Caco-2 (cell line): Measurements from ENCODE around the gene CSNK1G3. TPM values are rescaled to one million over a fixed set of nuclear protein-coding genes. Genes with fewer than 3 reads are reported as not detected.

ENCODE experiments used
- BruUV-seq: library from RNA; stranded (reverse); fragments of 400-500 nt; replicated peaks from 2 replicates; lab custom pipeline; 2021; lab: Mats Ljungman, UMichigan
- CTCF ChIA-PET: fragments of 300-600 bp; sonication (Branson Sonifier 250); formaldehyde crosslinking; loops from one replicate; lab custom pipeline; 2022; ENCODE audit warnings: antibody characterized with exemption; lab: Charles Lee
- POLR2A ChIA-PET: fragments of 300-600 bp; sonication (Branson Sonifier 250); formaldehyde crosslinking; loops from one replicate; lab custom pipeline; 2022; ENCODE audit warnings: antibody characterized with exemption; lab: Charles Lee
- DNase-seq, 2 experiments: peaks; one replicate each; pipeline versions ENCODE4 v3.0.0 to v3.0.0-alpha.2; 2020 to 2022
- H3K27me3 ChIP-seq: replicated peaks from 2 replicates; pipeline ENCODE4 v1.6.0; 2011; ENCODE audit warnings: low read length; ENCODE audit not compliant: control insufficient read depth, insufficient read depth
- H3K36me3 ChIP-seq: 2 replicates; pipeline ENCODE4 v1.5.1; 2011; ENCODE audit warnings: low read length; ENCODE audit not compliant: control insufficient read depth, insufficient read depth
- H3K4me1 ChIP-seq: fragments of 250-450 bp; sonication (Bioruptor Pico); 2 replicates; pipeline ENCODE4 v1.5.1; 2020; ENCODE audit warnings: mild to moderate bottlenecking
- H3K4me3 ChIP-seq: 2 replicates; pipeline ENCODE4 v1.5.1; 2011; ENCODE audit warnings: low read depth, mild to moderate bottlenecking, control low read depth, low read length
- H3K9me3 ChIP-seq: fragments of 250-450 bp; sonication (Bioruptor Pico); 2 replicates; pipeline ENCODE4 v1.5.1; 2020; ENCODE audit warnings: mild to moderate bottlenecking, moderate library complexity
- H3K27ac Mint-ChIP-seq: one replicate; pipeline ENCODE4 v1.8.0; 2022; ENCODE audit warnings: mixed read lengths; ENCODE audit not compliant: unreplicated experiment
- H3K27me3 Mint-ChIP-seq: one replicate; pipeline ENCODE4 v1.8.0; 2022; ENCODE audit warnings: mixed read lengths; ENCODE audit not compliant: insufficient read depth, unreplicated experiment
- H3K36me3 Mint-ChIP-seq: one replicate; pipeline ENCODE4 v1.8.0; 2022; ENCODE audit warnings: mild to moderate bottlenecking, mixed read lengths; ENCODE audit not compliant: insufficient read depth, unreplicated experiment
- H3K4me1 Mint-ChIP-seq: one replicate; pipeline ENCODE4 v1.8.0; 2022; ENCODE audit warnings: low read depth, mixed read lengths; ENCODE audit not compliant: unreplicated experiment
- H3K4me3 Mint-ChIP-seq: one replicate; pipeline ENCODE4 v1.8.0; 2022; ENCODE audit warnings: mild to moderate bottlenecking, moderate library complexity, mixed read lengths; ENCODE audit not compliant: unreplicated experiment
- H3K9me3 Mint-ChIP-seq: one replicate; pipeline ENCODE4 v1.8.0; 2022; ENCODE audit warnings: mixed read lengths; ENCODE audit not compliant: unreplicated experiment
- CTCF ChIP-seq, 2 experiments: fragments of 200-600 bp in 1 of 2; IDR thresholded peaks; 1 replicate in 1 of 2; 2 replicates in 1 of 2; pipeline versions ENCODE4 v1.5.1 to v1.8.0; 2011 to 2022; ENCODE audit warnings: antibody characterized with exemption in 1 of 2, control low read depth in 1 of 2, inconsistent platforms in 1 of 2, low read depth in 1 of 2, low read length in 1 of 2, mild to moderate bottlenecking in 1 of 2, moderate library complexity in 1 of 2; ENCODE audit not compliant: insufficient read depth in 1 of 2, severe bottlenecking in 1 of 2, unreplicated experiment in 1 of 2
- intact Hi-C: fragments of 100-400 bp; cut with micrococcal nuclease; formaldehyde crosslinking; loops from one replicate; pipeline ENCODE4 v1.10.0; 2022; ENCODE audit not compliant: unreplicated experiment
- total RNA-seq: library from RNA; stranded (reverse); gene quantifications from 2 replicates; pipeline ENCODE4 v1.2.3, GENCODE V29; 2022

Gene CSNK1G3
- total RNA-seq, 1 experiment from 2014 or later = 40.4 TPM

GRCh38 chr5:123571927-123572326 is 60.0 kb downstream of the CSNK1G3 start:
- no peaks in the 10 kb centered on the region for H3K27me3 Mint-ChIP-seq
- H3K36me3 ChIP-seq = no peaks in the 10 kb centered on the region
- no peak overlapping the region for H3K4me3 ChIP-seq
- H3K9me3 Mint-ChIP-seq = no peaks in the 10 kb centered on the region
- TF ChIP-seq CTCF (IDR thresholded peaks at IDR 0.05; ENCODE audit: insufficient read depth in 1 of 2, low read depth in 1 of 2, low read length in 1 of 2, severe bottlenecking in 1 of 2, unreplicated experiment in 1 of 2) = no peak
- BruUV-seq = no TSS peak
- no peaks in the 10 kb centered on the region for H3K36me3 Mint-ChIP-seq
- H3K9me3 ChIP-seq = no peaks in the 10 kb centered on the region
- ChIA-PET POLR2A (no interaction called here), CTCF (no interaction called here)
- DNase-seq = no peak
- intact Hi-C loops = no loop called here
- H3K27me3 ChIP-seq = no peaks in the 10 kb centered on the region
- no peak overlapping the region for H3K27ac Mint-ChIP-seq
- no peak overlapping the region for H3K4me3 Mint-ChIP-seq
- no peaks in the 10 kb centered on the region for H3K4me1 Mint-ChIP-seq
- H3K4me1 ChIP-seq = no peaks in the 10 kb centered on the region

- Mint-ChIP-seq H3K9me3 (no peaks in the 10 kb centered on the region), H3K36me3 (no peaks in the 10 kb centered on the region), H3K27ac (no peak overlapping the region), H3K4me3 (no peak overlapping the region), H3K4me1 (no peaks in the 10 kb centered on the region), H3K27me3 (no peaks in the 10 kb centered on the region)
- no TSS peak for BruUV-seq
- intact Hi-C loops = no loop called here
- TF ChIP-seq CTCF (IDR thresholded peaks at IDR 0.05; ENCODE audit: insufficient read depth in 1 of 2, low read depth in 1 of 2, low read length in 1 of 2, severe bottlenecking in 1 of 2, unreplicated experiment in 1 of 2) = no peak
- Histone ChIP-seq H3K36me3 (no peaks in the 10 kb centered on the region), H3K9me3 (no peaks in the 10 kb centered on the region), H3K27me3 (no peaks in the 10 kb centered on the region), H3K4me1 (no peaks in the 10 kb centered on the region), H3K4me3 (no peak overlapping the region)
- CTCF ChIA-PET = no interaction called here
- POLR2A ChIA-PET = no interaction called here
- no peak for DNase-seq
These were observed 66.4 kb downstream of the CSNK1G3 start for GRCh38 chr5:123578390-123578789.

- no peaks in the 10 kb centered on the region for H3K4me1 ChIP-seq
- H3K4me3 Mint-ChIP-seq = no peak overlapping the region
- DNase-seq = no peak
- no peaks in the 10 kb centered on the region for H3K36me3 Mint-ChIP-seq
- no peaks in the 10 kb centered on the region for H3K36me3 ChIP-seq
- no peak overlapping the region for H3K27ac Mint-ChIP-seq
- no peaks in the 10 kb centered on the region for H3K9me3 ChIP-seq
- H3K4me1 Mint-ChIP-seq = no peaks in the 10 kb centered on the region
- ChIA-PET CTCF (no interaction called here), POLR2A (no interaction called here)
- no peaks in the 10 kb centered on the region for H3K27me3 ChIP-seq
- BruUV-seq = no TSS peak
- no peak overlapping the region for H3K4me3 ChIP-seq
- no peaks in the 10 kb centered on the region for H3K9me3 Mint-ChIP-seq
- no peak for TF ChIP-seq CTCF (IDR thresholded peaks at IDR 0.05; ENCODE audit: insufficient read depth in 1 of 2, low read depth in 1 of 2, low read length in 1 of 2, severe bottlenecking in 1 of 2, unreplicated experiment in 1 of 2)
- intact Hi-C loops = no loop called here
- H3K27me3 Mint-ChIP-seq = no peaks in the 10 kb centered on the region
These were observed 67.4 kb downstream of the CSNK1G3 start for GRCh38 chr5:123579410-123579809.
